ENCODE data around the gene CALML6.

Gene CALML6

DNA sequence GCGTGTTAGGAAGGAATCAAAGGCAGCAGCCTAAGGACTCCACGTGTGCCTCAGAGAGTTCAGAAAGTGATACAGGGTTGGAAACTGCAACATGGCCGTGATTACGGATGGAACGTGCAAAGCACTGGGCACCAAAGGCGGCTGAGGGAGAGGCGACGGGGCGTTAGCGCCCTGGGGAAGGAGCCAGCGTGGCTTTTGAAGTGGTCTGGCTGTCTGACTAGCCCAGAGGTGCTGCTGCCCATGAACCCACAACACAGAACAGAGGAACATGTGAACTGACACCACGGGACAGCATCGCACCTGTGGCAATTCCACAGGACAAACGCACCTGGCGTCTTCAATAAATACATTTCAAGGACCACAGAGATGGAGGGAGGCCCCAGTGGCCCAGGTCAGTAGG, 22.0 kb downstream of the CALML6 start:
- TF ChIP-seq, protein P1, sequence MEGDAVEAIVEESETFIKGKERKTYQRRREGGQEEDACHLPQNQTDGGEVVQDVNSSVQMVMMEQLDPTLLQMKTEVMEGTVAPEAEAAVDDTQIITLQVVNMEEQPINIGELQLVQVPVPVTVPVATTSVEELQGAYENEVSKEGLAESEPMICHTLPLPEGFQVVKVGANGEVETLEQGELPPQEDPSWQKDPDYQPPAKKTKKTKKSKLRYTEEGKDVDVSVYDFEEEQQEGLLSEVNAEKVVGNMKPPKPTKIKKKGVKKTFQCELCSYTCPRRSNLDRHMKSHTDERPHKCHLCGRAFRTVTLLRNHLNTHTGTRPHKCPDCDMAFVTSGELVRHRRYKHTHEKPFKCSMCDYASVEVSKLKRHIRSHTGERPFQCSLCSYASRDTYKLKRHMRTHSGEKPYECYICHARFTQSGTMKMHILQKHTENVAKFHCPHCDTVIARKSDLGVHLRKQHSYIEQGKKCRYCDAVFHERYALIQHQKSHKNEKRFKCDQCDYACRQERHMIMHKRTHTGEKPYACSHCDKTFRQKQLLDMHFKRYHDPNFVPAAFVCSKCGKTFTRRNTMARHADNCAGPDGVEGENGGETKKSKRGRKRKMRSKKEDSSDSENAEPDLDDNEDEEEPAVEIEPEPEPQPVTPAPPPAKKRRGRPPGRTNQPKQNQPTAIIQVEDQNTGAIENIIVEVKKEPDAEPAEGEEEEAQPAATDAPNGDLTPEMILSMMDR (IDR thresholded peaks at IDR 0.05; ENCODE audit: insufficient read depth, low read depth, low read length, missing control alignments) = no peak
- no peak overlapping the region for H3K4me3 ChIP-seq (ENCODE audit: low read depth, low read length)
- DNase-seq (ENCODE audit: low read depth) = no peak

DNA sequence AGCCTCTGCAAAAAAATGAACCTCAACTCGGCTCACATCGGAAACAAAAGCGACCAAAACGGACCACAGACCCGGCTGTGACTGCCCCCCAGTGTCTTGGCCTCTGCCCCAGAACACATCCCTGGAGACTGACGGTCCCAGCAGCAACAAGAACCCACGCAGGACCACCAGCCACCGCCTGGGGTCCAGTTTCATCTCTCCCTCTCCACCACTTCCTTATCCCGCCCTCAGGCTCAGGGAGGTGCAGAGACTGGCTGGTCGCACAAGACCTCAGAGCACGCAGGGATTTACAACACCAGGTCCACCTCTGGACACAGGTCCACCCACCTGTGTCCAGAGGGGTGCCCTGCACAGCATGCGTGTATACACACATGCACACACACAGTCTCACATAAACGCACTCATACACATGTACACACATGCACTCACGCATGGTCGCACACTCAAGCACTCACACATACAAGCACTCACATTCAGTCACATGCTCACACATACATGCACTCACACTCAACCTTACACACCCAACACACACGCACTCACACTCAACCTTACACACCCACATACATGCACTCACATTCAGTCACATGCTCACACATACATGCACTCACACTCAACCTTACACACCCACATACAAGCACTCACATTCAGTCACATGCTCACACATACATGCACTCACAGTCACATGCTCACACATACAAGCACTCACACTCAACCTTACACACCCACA, 22.7 kb downstream of the CALML6 start:
- no peak overlapping the region for H3K4me3 ChIP-seq (ENCODE audit: low read depth, low read length)
- no peak for DNase-seq (ENCODE audit: low read depth)
- TF ChIP-seq, protein P1 (IDR thresholded peaks at IDR 0.05; ENCODE audit: insufficient read depth, low read depth, low read length, missing control alignments) = no peak

DNA sequence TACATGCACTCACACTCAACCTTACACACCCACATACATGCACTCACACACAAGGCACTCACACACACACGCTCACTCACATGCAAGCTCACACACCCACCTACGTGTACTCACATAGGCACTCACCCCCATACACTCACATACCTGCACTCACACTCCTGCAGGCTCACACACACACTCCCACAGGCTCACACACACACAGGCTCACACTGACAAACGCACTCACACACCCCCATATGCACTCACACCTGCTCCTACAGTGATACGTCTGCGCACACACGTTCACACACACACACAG, 23.2 kb downstream of the CALML6 start:
- no peak overlapping the region for H3K4me3 ChIP-seq (ENCODE audit: low read depth, low read length)
- TF ChIP-seq, protein P1 (IDR thresholded peaks at IDR 0.05; ENCODE audit: insufficient read depth, low read depth, low read length, missing control alignments) = no peak
- no peak for DNase-seq (ENCODE audit: low read depth)

DNA sequence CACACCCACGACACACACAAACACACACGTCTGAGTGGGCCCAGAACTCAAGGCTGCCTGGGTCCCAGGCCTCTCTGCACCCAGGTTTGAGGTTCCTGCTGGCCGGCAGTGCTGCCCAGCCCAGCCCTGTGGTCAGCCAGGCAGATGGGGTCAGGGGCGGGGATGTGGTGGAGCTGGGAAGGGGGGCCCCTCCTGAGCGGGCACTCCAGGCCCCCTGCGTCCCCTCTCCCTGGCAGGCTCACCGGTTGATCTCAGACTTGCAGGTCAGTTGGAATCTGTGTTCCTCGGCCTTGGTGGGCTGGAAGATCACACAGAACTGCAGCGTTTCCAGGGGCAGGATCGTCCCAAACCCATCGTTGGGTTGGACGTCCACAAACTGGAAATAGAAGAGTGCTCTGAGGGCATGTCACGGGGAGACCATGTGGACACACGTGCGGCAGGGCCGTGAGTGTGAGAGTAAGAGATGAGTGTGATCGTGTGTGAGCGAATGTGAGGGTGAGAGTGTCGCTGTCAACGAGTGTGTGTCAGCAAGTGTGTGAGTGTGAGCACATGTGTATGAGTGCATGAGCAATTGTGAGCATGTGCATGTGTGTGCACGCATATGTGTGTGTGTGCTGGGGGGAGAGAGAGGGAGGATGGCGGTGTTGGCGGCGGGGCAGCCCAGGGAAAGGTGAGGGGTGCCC, 23.7 kb downstream of the CALML6 start:
- DNase-seq (ENCODE audit: low read depth) = no peak
- TF ChIP-seq, protein P1 (IDR thresholded peaks at IDR 0.05; ENCODE audit: insufficient read depth, low read depth, low read length, missing control alignments) = no peak
- H3K4me3 ChIP-seq (ENCODE audit: low read depth, low read length) = no peak overlapping the region

DNA sequence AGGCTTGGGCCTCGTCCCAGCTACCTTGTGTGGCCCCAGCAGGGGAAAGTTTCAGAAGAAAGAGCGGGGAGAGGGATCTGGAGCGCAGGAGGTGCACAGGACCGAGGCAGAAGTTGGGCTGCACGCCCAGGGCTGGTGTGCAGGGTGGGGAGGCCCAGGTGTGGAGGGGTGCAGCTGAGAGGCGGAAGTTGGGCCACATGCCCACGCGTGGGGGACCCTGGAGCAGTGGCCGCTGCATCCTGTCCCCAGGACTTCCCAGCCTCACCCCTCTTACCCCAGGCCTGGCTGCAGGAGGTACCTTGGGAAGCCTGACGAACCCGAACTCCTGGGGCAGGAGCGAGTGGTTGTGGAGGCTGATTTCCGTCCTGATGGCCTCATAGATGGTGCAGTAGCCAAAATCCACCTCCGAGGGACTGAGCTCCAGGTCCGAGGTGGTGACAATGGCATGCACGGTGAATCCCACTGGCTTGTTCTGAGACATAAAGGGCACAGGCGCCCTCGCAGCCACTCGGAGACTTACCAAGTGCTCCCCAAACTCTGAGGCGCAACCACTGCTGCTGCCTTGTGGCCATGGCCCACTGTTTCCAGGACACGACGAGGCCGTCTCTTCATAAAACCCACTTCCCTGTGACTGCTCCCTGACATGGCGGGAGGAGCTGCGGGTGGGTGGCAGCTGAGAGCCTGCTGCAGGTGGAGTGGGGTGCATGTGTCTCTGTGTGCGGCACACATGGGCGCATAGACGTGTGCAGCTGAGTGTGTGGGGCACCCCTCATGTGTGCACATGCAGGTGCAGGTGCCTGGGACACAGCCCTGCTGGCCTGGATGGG, 24.4 kb downstream of the CALML6 start:
- no peak overlapping the region for H3K4me3 ChIP-seq (ENCODE audit: low read depth, low read length)
- DNase-seq (ENCODE audit: low read depth) = no peak
- TF ChIP-seq, protein P1 (IDR thresholded peaks at IDR 0.05; ENCODE audit: insufficient read depth, low read depth, low read length, missing control alignments) = no peak

DNA sequence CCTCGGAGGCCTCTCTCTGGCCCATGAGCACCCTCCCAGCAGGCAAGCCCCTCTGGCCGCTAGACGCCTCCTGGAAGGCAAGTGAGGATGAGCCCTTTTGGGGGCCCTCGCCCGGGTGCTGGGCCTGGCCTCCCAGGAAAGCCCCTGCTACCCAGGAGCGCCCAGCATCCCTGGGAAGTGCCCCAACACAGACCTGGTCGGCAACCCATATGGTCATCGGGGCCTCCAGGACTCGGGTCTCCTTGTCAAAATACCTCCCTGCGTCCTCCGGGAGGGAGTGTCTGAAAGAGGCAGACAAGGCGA, 25.0 kb downstream of the CALML6 start:
- no peak for DNase-seq (ENCODE audit: low read depth)
- TF ChIP-seq, protein P1 (IDR thresholded peaks at IDR 0.05; ENCODE audit: insufficient read depth, low read depth, low read length, missing control alignments) = no peak
- H3K4me3 ChIP-seq (ENCODE audit: low read depth, low read length) = no peak overlapping the region
